ENCODE measurements around the gene CNDP2. TPM values are rescaled to one million over a fixed set of nuclear protein-coding genes. Genes with fewer than 3 reads are reported as not detected.

The CNDP2 gene
- total RNA-seq, 1 experiment from 2014 or later, result 310 TPM

GRCh38 chr18:74479486-74480148, 16.5 kb upstream of the CNDP2 start:
- no peak overlapping the region for H3K27ac ChIP-seq (ENCODE audit: low read length)
- no peaks in the 10 kb centered on the region for H3K4me1 ChIP-seq (ENCODE audit: control insufficient read depth, insufficient read depth, low read length)
- H3K36me3 ChIP-seq (ENCODE audit: control insufficient read depth, insufficient read depth, low read length), result no peaks in the 10 kb centered on the region
- ATAC-seq (no peak), DNase-seq (ENCODE audit: low read depth, low spot score) (no peak)
- H3K27me3 ChIP-seq (ENCODE audit: control insufficient read depth, insufficient read depth, low read length), result no peaks in the 10 kb centered on the region
- in situ Hi-C loops (cut with HindIII; ENCODE audit: low pct_unique_long_range_greater_than_20kb, low sequenced_read_pairs) (no loop called here), intact Hi-C loops (cut with micrococcal nuclease; ENCODE audit: unreplicated experiment) (loop anchor here (5.0 kb wide), 1 partner anchor 62 kb away; no protein-coding TSS in a partner anchor)
- TF ChIP-seq POLR2AphosphoS5 (IDR thresholded peaks at IDR 0.05; ENCODE audit: low read depth, low read length) (no peak), SIN3A (IDR thresholded peaks at IDR 0.05; ENCODE audit: borderline replicate concordance, insufficient read depth, low read depth, low read length) (no peak), TCF7L2 (IDR thresholded peaks at IDR 0.05; ENCODE audit: low read depth, low read length) (no peak), CTCF (IDR thresholded peaks at IDR 0.05) (no peak), REST (IDR thresholded peaks at IDR 0.05; ENCODE audit: insufficient read depth in 1 of 2, low read depth in 2 of 2, low read length in 1 of 2) (no peak)
- no peak overlapping the region for H3K4me3 ChIP-seq (ENCODE audit: low read depth in 2 of 2, low read length in 2 of 2)
- ChIA-PET CTCF (no interaction called here), POLR2A (no interaction called here)
- H3K9me3 ChIP-seq (ENCODE audit: control insufficient read depth, insufficient read depth, low read depth, low read length), result no peaks in the 10 kb centered on the region
- no TSS peak for BruUV-seq (replicated peaks)

- no peak for TF ChIP-seq POLR2AphosphoS5 (IDR thresholded peaks at IDR 0.05; ENCODE audit: low read depth, low read length)
- TF ChIP-seq REST (IDR thresholded peaks at IDR 0.05; ENCODE audit: insufficient read depth in 1 of 2, low read depth in 2 of 2, low read length in 1 of 2), result no peak
- no peak for TF ChIP-seq SIN3A (IDR thresholded peaks at IDR 0.05; ENCODE audit: borderline replicate concordance, insufficient read depth, low read depth, low read length)
- no peak for TF ChIP-seq CTCF (IDR thresholded peaks at IDR 0.05)
- TF ChIP-seq TCF7L2 (IDR thresholded peaks at IDR 0.05; ENCODE audit: low read depth, low read length), result no peak
- no peak for DNase-seq (ENCODE audit: low read depth, low spot score)
- no peaks in the 10 kb centered on the region for H3K9me3 ChIP-seq (ENCODE audit: control insufficient read depth, insufficient read depth, low read depth, low read length)
- H3K27me3 ChIP-seq (ENCODE audit: control insufficient read depth, insufficient read depth, low read length), result no peaks in the 10 kb centered on the region
- no peaks in the 10 kb centered on the region for H3K4me1 ChIP-seq (ENCODE audit: control insufficient read depth, insufficient read depth, low read length)
- intact Hi-C loops (cut with micrococcal nuclease; ENCODE audit: unreplicated experiment) (no loop called here), in situ Hi-C loops (cut with HindIII; ENCODE audit: low pct_unique_long_range_greater_than_20kb, low sequenced_read_pairs) (no loop called here)
- H3K36me3 ChIP-seq (ENCODE audit: control insufficient read depth, insufficient read depth, low read length), result no peaks in the 10 kb centered on the region
- ATAC-seq, result no peak
- H3K4me3 ChIP-seq (ENCODE audit: low read depth in 2 of 2, low read length in 2 of 2), result no peak overlapping the region
- CTCF ChIA-PET, result no interaction called here
- H3K27ac ChIP-seq (ENCODE audit: low read length), result no peak overlapping the region
- POLR2A ChIA-PET, result no interaction called here
- BruUV-seq (replicated peaks), result no TSS peak
Measured at GRCh38 chr18:74480149-74480651, 16.0 kb upstream of the CNDP2 start.

Measured in Panc1 (cell line).